Liver (tissue), 9 donors: ENCODE results near the gene TBC1D9. TPM values are rescaled to one million over a fixed set of nuclear protein-coding genes. Genes with fewer than 3 reads are reported as not detected.

Experiments used
- DNase-seq: peaks from one replicate; pipeline ENCODE4 v3.0.0-alpha.2; 2017; ENCODE audit warnings: low spot score
- H3K27ac ChIP-seq, 2 donors: one replicate each; pipeline ENCODE4 v1.7.0; 2013; ENCODE audit warnings: inconsistent platforms in 2 of 2, low read length in 2 of 2, control low read depth in 1 of 2, low read depth in 1 of 2, mild to moderate bottlenecking in 1 of 2
- H3K27me3 ChIP-seq, 4 donors: one replicate each; pipeline versions ENCODE4 v1.6.1 to v1.7.0; 2013; ENCODE audit warnings: low read length in 3 of 4, inconsistent platforms in 1 of 4, mild to moderate bottlenecking in 1 of 4, moderate library complexity in 1 of 4; ENCODE audit not compliant: control insufficient read depth in 4 of 4, insufficient read depth in 4 of 4
- H3K36me3 ChIP-seq, 4 donors: one replicate each; pipeline versions ENCODE4 v1.6.1 to v1.7.0; 2013; ENCODE audit warnings: low read length in 3 of 4, mild to moderate bottlenecking in 3 of 4, low read depth in 1 of 4, moderate library complexity in 1 of 4; ENCODE audit not compliant: control insufficient read depth in 4 of 4, insufficient read depth in 3 of 4
- H3K4me1 ChIP-seq, 4 donors: one replicate each; pipeline versions ENCODE4 v1.6.1 to v1.7.0; 2013; ENCODE audit warnings: low read length in 3 of 4, mild to moderate bottlenecking in 3 of 4, moderate library complexity in 1 of 4; ENCODE audit not compliant: control insufficient read depth in 4 of 4, insufficient read depth in 4 of 4
- H3K4me3 ChIP-seq, 3 donors: one replicate each; pipeline versions ENCODE4 v1.6.1 to v1.7.0; 2013; ENCODE audit warnings: low read length in 3 of 3, control low read depth in 1 of 3, low read depth in 1 of 3, mild to moderate bottlenecking in 1 of 3
- H3K9ac ChIP-seq, 2 donors: one replicate each; pipeline ENCODE4 v1.7.0; 2013; ENCODE audit warnings: low read length in 2 of 2, mild to moderate bottlenecking in 2 of 2, moderate library complexity in 2 of 2, control low read depth in 1 of 2, low read depth in 1 of 2
- H3K9me3 ChIP-seq, 4 donors: one replicate each; pipeline versions ENCODE4 v1.6.1 to v1.7.0; 2013; ENCODE audit warnings: low read length in 3 of 4; ENCODE audit not compliant: control insufficient read depth in 4 of 4
- ATF3 ChIP-seq: IDR thresholded peaks from 2 replicates; pipeline ENCODE4 v1.6.1; 2016; ENCODE audit warnings: antibody characterized with exemption
- CTCF ChIP-seq: fragments of 150-350 bp; IDR thresholded peaks from 2 replicates; pipeline ENCODE4 v1.5.1; 2017; ENCODE audit warnings: improper control_type of control experiment, low read depth, low read length; ENCODE audit not compliant: missing input control
- EGR1 ChIP-seq, 2 donors: IDR thresholded peaks; 2 replicates each; pipeline ENCODE4 v1.6.1; 2016 to 2018; ENCODE audit warnings: antibody characterized with exemption in 2 of 2, low read depth in 2 of 2
- FOXA1 ChIP-seq: IDR thresholded peaks from 2 replicates; pipeline ENCODE4 v1.6.1; 2016; ENCODE audit warnings: antibody characterized with exemption
- FOXA2 ChIP-seq: IDR thresholded peaks from 2 replicates; pipeline ENCODE4 v1.6.1; 2016; ENCODE audit warnings: antibody characterized with exemption
- GABPA ChIP-seq, 2 donors: IDR thresholded peaks in 1 of 2; conservative IDR thresholded peaks in 1 of 2; 2 replicates each; pipeline ENCODE4 v1.6.1; 2016; ENCODE audit warnings: antibody characterized with exemption in 2 of 2, mild to moderate bottlenecking in 1 of 2, moderate library complexity in 1 of 2
- HNF4A ChIP-seq, 2 donors: conservative IDR thresholded peaks; 2 replicates each; pipeline ENCODE4 v1.6.1; 2016; ENCODE audit warnings: antibody characterized with exemption in 2 of 2, mild to moderate bottlenecking in 2 of 2
- HNF4G ChIP-seq: IDR thresholded peaks from 2 replicates; pipeline ENCODE4 v1.6.1; 2016; ENCODE audit warnings: antibody characterized with exemption
- JUND ChIP-seq, 2 donors: IDR thresholded peaks; 2 replicates each; pipeline ENCODE4 v1.6.1; 2016; ENCODE audit warnings: antibody characterized with exemption in 2 of 2
- MAX ChIP-seq: IDR thresholded peaks from 2 replicates; pipeline ENCODE4 v1.6.1; 2016; ENCODE audit warnings: antibody characterized with exemption
- NR2F2 ChIP-seq: IDR thresholded peaks from 2 replicates; pipeline ENCODE4 v1.6.1; 2016; ENCODE audit warnings: antibody characterized with exemption
- RAD21 ChIP-seq, 2 donors: IDR thresholded peaks; 2 replicates each; pipeline ENCODE4 v1.6.1; 2016; ENCODE audit warnings: antibody characterized with exemption in 2 of 2, mild to moderate bottlenecking in 2 of 2
- REST ChIP-seq: IDR thresholded peaks from 2 replicates; pipeline ENCODE4 v1.6.1; 2016; ENCODE audit warnings: antibody characterized with exemption, mild to moderate bottlenecking
- SP1 ChIP-seq: IDR thresholded peaks from 2 replicates; pipeline ENCODE4 v1.6.1; 2018; ENCODE audit warnings: antibody characterized with exemption, mild to moderate bottlenecking
- TAF1 ChIP-seq: conservative IDR thresholded peaks from 2 replicates; pipeline ENCODE4 v1.6.1; 2016; ENCODE audit warnings: antibody characterized with exemption, mild to moderate bottlenecking
- YY1 ChIP-seq: IDR thresholded peaks from 2 replicates; pipeline ENCODE4 v1.6.1; 2016; ENCODE audit warnings: antibody characterized with exemption, mild to moderate bottlenecking
- ZBTB33 ChIP-seq: IDR thresholded peaks from 2 replicates; pipeline ENCODE4 v1.6.1; 2016; ENCODE audit warnings: antibody characterized with exemption
- WGBS: extraction: QIAGEN DNeasy Blood & Tissue Kit; methylation state at CpG from one replicate; pipeline ENCODE4 v1.1.7; 2013; 5-methylcytosine and 5-hydroxymethylcytosine counted together
- polyA plus RNA-seq, 2 donors: library from polyadenylated mRNA; stranded (reverse) in 1 of 2; unstranded in 1 of 2; fragments of 200-250 nt in 1 of 2; fragments of >200 nt in 1 of 2; fragmentation: Nextera tagmentation in 1 of 2; extraction: Ambion mirVana in 1 of 2; gene quantifications; one replicate each; pipeline versions ENCODE4 v1.2.1 to v1.2.3, GENCODE V29; 2013 to 2015
- total RNA-seq, 2 donors: library from RNA; depleted of rRNA; stranded (reverse); fragments of >200 nt; gene quantifications; one replicate each; pipeline ENCODE4 v1.2.3, GENCODE V29; 2014
- donor health status: healthy.
- donor health status: healthy.
- donor health status: healthy.
- donor health status: healthy.
- donor health status: healthy.

Gene TBC1D9
- total and polyA plus RNA-seq, 4 donors = 1.4 to 8.5 (median 6.3) TPM

GRCh38 chr4:140799686-140800225, 43.6 kb upstream of the TBC1D9 start:
- H3K4me1 ChIP-seq = no peaks in the 10 kb centered on the region
- H3K9me3 ChIP-seq = no peaks in the 10 kb centered on the region
- WGBS = 75% methylated on average over 5 of the region's 5 CpGs
- H3K4me3 ChIP-seq = no peak overlapping the region
- no peak overlapping the region for H3K9ac ChIP-seq
- H3K27me3 ChIP-seq = no peaks in the 10 kb centered on the region
- H3K27ac ChIP-seq = no peak overlapping the region
- no peaks in the 10 kb centered on the region for H3K36me3 ChIP-seq
- no peak for TF ChIP-seq EGR1 (IDR thresholded peaks at IDR 0.05; ENCODE audit: low read depth in 2 of 2)
- no peak for TF ChIP-seq GABPA (IDR thresholded peaks at IDR 0.05 in 1 of 2, conservative IDR thresholded peaks at IDR 0.05 in 1 of 2)
- no peak for TF ChIP-seq FOXA2
- TF ChIP-seq ATF3 = no peak
- no peak for TF ChIP-seq JUND (IDR thresholded peaks at IDR 0.05)
- no peak for TF ChIP-seq ZBTB33
- no peak for TF ChIP-seq FOXA1
- TF ChIP-seq SP1 = no peak
- no peak for TF ChIP-seq NR2F2
- no peak for TF ChIP-seq HNF4G
- no peak for TF ChIP-seq YY1
- TF ChIP-seq RAD21 (IDR thresholded peaks at IDR 0.05) = no peak
- TF ChIP-seq MAX = no peak
- no peak for TF ChIP-seq TAF1
- TF ChIP-seq REST = no peak
- no peak for TF ChIP-seq HNF4A (conservative IDR thresholded peaks at IDR 0.05)
- no peak for TF ChIP-seq CTCF
- no peak for DNase-seq
